ENCODE results near the gene PRCC.
A peak's percentile ranks its signal among the peaks of the same experiment; 100 is the strongest.

The PRCC gene

DNA sequence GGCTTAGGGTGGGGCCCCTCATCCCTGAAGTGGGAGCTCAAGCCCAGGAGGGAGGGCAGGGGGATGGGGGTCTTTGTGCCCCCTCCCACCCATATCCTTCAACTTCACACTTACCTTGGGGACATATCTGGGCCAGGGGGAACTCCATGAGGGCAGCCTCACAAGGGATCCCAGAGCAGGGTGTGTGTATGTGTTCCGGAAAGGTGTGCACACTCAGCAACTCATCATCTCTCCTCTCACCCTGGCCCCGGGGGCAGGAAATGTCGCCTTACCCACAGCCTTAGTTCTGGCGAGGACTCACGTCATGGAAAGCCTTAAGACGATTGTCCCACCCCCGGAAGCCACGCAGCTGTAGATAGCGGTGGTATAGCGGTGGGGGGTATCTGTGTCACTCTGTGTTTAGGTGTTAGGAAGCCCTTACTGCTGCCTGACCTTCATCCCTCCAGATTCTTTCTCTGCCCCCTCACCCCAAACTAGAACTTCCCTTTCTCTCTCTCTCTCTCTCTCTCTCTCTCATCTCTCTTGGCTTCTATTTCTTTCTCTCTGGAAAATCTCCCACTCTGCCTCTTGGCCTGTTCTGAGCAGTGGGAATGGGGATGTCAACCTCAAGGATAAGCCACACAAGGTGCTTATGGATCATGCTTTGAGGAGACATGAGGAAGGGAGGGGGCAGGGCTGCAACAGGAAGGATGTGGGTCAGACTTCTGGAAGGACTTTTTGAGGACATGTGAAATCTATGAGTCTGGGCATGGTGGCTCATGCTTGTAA, 49.4 kb downstream of the PRCC start, which contains the start of gene SH2D2A:
SH2D2A (minus strand) TSS at position 288 of the 768 bp plus-strand sequence; CDS start at position 148, 140 bp downstream.
- DNase-seq = no peak

DNA sequence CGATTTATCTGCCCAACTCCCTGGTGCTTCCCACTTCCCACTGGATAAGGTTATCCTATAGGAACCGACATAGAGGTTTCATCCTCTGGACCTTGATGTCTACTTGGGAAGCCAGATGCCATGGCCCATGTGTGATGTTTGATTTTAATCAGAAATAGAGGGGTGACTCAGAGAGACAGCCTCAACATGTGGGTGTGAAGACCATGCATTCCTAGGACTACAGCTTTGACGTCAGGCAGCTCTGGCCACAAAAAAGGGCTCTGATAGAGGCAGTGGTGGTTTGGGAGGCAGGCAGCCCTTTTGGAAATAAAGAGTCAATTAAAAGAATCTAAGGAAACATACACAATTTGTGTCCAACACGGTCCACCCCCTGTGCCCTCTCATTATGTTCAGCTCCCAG, 54.5 kb downstream of the PRCC start:
- no peak for DNase-seq

DNA sequence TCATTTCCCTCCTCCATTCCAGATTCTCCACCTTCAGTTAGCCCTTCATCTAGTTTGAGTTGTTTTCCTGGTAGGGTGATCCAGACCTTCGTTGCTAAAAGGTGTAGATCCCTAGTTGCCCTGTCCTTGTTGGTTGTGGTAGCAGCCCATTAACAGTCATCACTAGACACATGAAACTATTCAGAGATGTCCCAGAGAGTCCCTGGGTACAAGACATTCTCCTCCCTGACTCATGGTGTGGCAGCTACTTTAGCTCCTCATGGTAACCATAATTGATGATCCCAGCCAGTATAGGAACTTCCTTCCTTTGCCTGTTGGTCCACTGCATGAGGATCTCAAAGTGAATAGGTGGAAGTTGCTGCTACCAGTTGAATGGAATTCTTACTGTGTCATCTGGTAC, 55.3 kb downstream of the PRCC start:
- no peak for DNase-seq

DNA sequence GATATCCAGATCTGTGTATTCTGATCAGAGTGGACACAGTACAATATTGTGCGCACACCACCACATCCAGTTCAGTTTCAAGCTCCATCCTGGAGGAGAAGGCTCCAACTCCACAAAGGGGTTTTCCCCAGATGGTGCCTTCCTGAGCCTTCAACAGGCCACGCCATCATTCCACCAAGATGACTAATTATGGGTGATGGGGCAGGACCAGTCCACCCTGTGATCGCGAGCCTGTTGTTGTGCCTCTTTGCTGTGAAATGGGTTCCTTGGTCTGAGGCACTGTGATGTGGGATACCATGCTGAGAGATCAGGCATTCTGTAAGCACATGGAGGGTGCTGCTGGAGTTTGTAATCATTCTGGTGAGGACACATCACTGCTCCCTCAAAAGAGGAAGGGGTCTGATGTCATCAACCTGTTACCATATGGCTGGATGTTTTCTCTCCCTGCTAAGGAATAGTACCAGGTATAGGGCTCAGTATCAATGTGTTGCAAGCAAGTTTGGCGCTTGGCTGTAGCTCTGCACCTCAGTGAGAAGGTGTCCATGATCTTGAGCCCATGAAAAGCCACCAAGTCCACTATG, 56.0 kb downstream of the PRCC start:
- DNase-seq = no peak

DNA sequence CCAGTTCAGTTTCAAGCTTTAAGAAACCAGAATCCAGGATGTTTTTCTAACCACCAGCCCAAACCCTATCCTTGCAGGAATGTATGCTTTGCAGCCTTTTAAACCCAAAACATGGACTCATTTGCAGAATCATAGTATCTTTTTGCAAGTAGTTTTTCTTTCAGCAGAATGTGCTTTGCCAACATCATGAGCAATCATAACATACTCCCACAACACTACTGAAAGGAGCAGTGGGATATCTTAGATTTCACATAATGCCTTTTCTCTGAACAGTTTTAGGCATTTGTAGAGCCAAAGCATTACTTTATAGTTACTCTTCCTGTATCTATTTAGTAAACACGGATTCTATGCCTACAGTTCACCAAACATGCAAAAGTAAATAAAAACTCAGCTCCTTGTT, 59.3 kb downstream of the PRCC start:
- no peak for DNase-seq

DNA sequence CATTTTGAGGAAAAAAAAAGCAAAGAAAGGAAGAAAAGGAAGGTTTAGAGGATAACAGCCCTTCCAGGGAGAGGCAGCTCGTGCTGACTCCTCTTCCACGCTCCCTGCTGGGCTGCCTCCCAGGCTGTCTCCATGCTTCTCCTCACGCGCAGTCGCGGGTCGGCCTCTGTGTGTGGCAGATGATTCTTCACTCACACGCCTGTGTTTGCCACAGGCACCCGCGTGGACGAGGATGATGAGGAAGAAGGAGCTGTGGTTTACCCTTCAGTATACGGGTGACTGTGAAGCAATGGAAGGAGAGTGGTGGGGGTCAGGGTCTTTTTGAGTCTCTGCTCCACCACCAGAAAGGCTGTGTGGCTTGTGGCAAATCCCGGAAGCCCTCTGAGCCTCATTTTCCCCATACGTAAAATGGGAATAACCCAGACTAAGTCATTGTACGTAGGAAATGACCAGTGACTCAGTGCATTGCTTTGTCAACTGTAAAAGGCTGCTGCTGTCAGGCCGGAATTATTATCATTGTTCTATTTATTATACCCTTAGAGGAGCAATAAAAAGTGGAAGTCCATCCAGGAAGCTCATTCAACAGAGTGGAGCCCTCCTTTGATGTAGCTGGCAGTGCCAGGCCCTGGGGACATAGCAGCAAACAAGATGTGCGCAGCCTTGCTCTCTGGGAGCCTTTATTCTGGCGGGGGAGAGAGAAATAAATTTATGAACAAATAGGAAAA, 61.2 kb downstream of the PRCC start:
- DNase-seq = no peak

DNA sequence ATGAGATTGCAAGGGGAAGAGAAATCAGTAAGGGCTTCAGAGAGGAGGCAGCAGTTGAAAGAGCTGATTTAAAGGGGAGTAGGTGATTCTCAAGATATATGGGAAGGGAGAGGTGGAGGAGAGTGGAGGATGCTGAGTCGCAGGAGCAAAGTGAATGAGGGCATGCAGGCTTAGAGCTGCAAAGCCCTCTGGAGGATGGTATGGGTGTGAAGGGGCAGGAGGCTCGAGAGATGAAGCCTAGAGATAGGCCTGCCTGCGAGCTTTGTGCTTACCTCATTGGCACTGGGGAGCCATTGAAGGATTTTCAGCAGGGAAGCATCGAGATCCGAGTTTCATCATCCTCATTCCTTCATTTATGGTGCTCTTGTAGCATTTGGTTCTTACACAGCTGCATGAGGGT, 65.1 kb downstream of the PRCC start:
- no peak for DNase-seq

DNA sequence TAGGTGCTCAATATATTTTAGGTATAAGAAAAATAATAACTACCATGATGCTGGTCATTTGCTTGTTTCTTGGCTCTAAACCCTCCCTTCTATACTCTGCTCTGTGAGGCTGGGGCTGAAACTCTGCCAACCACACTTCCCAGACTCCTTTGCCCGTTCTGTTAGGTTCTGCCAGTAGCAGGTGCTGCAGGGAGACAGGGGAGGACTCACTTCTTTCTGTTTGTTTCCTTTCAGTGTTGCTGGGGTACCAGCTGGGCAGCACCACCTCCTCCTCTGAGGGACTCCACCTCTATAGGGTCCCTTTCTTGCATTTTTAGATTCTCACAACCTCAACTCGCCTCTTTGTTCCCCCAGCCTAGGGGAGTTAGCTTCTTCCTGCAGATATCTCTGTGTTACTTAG, 66.3 kb downstream of the PRCC start:
- no peak for DNase-seq

DNA sequence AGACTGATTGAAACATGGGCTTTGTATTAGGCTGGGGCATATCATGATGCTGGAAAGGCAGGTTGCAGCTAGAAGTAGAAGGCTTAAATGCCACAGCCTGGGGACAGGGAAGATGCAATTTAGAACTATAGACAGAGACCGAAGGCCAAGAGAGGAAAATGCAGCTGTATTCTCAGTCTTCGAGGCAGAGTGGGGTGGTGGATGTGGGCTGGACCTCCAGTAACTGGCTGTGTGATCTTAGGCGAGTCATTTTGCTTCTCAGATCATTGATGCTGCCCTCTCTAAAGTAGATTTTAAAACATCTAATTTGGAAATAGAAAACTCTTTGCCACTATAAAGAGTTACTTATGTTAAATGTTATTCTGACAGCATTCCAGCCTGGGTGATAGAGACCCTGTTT, 67.0 kb downstream of the PRCC start:
- no peak for DNase-seq

DNA sequence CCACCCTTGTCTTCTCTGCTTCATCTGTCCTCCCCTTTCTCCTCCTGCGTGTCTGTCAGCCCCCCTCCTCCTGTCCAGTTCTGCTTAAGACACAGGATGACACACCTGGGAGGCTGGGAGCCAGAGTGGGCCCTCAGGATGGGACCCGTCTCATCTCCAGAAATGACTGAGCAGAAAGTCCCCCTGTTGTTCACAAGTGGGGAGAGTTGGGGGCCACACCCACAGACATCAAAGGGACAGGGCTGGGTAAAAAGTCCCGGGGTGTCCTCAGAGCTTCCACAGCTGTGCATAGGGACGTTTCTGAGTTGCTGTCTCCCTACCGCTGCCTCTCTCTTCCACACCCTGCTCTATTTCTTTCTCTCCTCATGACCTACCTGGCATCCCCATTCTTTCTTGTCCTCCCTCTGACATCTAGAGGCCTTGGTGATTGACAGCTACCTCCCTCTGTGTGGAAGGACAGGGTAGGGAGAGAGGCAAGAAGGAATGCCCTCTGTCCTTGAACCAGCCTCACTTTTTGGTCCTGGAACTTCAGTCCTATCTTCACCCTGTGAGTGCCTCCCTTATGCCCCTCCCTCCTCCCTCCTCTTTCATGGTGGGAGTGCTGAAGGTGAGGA, 68.8 kb downstream of the PRCC start:
- no peak for DNase-seq

DNA sequence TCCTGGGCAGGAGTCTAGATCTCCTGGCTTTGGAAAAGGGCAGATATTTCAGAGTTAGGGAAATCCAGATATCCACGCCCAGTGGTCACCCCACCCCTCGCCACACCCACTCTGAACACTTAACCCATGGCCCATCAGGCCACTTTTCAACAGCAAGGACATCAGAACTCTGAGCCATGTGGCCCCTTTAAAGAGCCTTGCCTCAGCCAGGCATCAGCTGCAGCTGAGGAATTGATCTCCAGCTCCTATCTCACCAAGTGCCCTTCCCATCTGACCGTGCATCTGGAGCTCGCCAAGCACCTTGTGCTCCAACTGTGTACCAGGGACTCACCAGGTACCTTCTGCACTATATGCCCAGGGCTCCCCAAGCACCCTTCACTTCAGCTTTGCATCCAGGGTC, 69.6 kb downstream of the PRCC start:
- DNase-seq = no peak

DNA sequence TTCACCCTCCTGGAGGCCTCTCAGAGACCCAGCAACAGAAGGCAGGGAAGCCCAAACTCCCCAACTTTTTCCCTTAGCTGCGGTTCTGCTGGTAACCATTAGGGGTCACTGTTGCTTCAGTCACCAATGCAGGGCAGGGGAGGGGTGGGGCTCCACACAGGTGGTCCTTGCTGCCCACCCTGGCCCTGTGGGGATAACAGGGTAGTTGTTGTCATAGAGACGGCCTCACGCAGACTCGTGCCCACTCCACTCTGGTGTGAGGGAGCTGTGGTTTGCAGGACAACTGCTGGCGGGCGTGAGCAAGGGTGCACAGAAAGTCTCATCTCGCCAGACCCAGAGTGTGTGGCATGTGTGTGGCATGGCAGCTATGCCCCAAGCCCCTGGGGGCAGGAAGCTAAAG, 71.6 kb downstream of the PRCC start:
- no peak for DNase-seq

DNA sequence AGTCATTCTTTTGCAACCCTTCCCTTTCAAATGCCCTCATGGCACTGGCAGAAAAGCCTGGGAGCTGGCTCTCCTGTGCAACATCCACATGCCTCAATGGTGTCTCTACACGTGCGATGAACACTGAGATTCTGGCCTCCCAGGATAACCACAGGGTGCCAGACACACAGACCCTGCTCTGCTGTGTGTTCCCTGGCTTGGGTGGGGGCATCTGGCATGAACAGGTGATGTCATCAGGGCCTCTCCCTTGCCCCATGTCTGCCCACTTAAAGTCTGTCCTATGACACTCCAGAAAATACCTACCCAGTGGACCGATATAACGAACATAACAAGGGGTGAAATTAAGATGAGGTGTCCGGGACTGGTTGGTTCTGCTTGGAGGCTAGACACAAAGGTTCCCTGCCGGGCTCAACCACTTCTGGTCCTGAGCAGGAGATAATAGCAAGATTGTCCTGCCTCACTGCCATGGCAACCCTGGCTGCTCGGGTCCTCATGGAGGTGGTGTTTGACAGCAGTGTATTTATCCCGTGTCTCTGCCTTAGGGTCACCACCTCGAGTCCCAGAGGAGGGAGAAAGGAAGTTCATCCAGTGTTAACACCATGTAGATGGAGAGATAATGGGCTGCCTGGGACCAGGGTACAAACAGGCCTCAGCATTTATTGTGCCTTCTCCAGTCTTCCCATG, 72.2 kb downstream of the PRCC start:
- peak; percentile 36 for DNase-seq

DNA sequence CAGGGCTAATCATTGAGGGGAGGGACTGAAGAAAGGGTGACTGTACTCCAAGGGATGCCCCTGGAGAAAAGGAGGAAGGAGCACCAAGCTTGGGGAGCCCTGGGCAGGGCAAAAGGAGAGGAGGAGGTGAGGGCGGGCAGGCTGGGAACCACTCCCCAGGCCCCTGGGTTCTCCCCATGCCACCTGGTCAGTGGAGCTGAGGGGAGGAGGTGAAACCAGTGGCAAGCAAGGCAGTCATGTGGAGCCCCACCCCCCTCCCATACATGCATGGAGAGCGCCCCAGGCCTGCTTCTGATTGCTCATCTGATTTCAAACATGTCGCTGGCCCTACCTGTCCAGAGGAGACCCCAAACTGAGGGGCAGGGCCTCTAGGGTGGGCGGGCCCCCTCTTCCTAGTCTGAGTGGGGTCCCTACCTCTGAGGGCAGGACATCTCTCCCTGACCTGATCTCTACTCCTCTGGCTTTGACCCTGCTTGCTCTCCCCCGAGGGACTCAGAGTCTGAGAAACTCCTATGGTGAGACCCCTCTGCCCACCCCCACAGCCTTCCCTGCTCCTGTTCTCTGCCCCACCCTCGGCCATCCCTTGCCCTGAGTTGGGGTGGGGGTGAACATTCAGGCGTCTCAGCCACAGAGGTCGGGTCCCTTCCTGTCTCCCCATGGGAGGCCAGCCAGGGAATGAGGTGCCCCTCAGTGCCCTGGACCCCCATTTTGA, 73.0 kb downstream of the PRCC start:
- DNase-seq = no peak

DNA sequence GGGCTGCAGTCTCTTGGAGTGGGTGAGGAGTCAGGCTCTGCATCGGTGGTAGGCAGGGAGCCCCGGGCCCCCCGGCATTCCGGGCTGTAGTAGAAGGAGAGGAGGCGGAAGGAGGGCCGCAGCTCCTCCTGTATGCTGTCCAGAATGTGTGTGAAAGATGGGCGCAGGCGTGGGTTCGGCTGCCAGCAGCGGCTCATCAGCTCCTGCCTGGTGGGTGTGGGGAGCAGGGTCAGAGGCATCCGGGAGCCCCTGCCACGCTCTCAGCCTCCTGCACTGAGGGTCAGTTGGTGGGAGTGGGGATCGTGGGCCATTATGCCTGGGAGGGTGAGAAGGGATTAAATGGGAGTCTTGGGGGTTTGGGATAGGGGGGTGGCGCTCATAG, 73.6 kb downstream of the PRCC start:
- DNase-seq = no peak

DNA sequence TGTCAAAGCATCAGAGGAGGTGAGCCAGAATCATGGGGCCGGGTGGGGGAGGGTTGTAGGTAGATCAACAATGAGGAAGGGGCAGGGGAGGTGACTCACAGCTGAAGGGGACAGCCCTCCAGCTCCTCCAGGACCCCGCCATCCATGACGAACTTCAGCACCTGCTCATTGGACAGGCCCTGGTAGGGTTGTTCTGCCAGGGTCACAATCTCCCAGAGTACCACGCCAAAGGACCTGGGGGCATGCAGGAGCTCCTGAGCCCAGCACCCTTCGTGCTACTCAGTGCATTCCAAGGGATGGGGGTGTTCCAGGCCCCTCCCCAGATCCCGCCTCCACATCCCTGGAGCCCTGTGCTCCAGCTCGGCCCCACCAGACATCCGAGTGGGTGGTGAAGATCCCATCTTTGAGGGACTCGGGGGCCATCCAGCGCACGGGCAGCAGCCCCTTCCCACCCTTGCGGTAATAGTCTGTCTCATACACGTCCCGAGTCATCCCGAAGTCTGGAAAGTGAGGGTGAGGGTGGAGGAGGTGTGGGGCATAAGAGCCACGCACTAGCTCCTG, 74.0 kb downstream of the PRCC start:
- DNase-seq = no peak

DNA sequence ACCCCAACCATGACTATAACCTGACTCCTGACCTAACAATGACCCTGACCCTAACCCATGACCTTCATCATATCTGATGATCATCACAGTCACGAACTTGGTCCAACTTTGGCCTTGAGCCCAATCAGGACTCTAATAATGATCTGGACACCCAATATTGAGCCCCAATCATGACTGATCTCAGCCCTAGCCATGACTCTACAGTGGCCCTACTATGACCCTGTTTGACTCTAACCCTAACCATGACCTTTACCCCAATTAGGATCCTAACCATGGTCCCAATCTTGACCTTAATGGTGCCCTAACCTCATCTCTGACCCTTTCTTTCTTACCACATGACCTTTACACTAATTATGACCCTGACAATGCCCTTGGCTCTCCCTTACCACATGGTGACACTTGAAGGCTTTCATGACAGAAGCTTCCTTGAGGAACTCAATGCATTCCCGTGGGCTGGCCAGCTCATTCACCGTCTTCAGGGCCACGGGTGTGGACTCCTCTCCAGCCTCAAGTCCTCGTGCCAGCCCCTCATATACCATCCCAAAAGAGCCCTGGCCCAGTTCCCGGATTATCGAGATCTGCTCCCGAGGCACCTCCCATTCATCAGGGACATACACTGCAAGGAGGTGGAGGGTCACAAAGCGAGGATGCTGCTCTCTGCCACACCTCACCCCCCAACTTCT, 75.4 kb downstream of the PRCC start:
- no peak for DNase-seq

DNA sequence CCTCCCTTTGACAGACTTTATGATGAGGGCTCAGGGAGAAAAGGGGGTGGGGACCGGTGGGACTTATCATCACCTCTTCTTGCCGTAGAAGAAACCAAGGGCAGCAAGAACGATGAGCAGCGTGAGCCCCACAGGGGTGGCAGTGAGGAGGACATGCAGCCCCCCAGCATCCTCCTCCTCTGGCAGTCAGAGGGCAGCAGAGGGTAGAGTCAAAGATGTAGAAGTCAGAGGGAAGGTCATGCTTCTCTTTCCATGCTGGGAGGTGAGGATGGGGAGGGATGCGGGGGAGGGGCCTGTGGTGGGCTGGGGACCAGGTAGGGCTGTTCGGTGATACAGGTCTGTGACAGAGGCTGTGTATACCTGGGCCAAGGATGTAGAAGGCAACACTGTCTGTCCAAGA, 76.8 kb downstream of the PRCC start:
- no peak for DNase-seq

DNA sequence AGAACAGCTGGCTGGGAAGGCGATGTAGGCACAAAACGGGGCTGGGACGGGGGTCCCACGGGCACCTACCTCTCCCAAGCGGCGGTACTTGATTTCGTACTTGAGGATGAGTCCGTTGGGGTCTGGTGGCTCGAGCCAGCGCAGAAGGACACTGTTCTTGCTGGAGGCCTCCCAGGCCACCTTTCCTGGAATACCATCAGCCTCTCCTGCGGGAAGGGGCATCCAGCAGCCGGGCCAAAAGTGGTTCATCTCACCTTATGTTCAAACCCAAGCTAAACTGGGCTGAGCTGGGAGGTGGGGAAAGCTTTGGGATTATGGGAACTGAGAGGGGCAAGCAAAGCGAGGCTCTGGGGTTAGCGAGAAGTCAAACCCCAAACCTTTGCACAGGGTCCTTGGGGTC, 77.3 kb downstream of the PRCC start:
- no peak for DNase-seq

DNA sequence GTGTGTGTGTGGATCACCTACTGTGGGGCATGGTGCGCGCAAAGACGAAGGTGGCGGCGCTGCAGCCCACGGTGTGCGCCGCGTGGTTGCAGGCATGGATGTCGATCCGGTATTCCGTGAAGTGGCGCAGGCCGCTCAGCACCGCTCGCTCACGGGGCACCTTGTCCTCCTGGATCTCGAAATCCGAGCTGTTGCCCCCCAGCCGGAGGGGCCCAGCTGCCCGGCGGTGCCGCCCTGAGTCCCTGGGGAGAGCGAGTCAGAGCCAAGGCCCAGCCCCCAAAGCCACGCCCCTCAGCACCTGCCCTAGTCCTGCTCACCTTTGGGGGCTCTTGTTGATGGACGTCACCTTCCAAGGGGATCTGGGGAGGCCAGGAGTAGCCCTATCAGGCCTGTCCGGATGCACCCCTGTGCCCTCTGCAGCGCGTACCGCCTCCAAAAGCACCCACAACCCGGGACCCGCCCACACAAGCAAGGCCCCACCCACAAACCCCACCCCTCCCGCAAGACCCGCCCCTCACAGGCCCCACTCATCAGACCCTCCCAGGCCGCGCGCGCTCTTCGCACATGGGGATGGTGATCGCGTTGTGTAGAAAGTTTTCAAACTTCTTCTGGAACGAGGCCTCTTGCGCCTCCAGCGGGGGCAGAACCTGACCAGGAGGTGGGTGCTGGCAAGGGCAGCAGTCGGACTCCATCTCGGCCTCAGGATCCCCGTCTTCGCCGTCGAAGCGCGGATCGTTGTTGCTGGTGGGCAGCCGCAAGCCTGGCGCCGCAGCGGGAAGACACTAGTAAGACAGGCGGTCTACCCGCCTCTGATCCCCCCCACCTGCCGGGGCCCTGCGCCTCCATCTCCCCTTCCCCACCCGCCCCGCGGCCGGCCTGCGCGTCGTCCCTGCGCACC, 78.0 kb downstream of the PRCC start:
- DNase-seq = no peak
